ENCODE results near the gene BANF2. TPM values are rescaled to one million over a fixed set of nuclear protein-coding genes. Genes with fewer than 3 reads are reported as not detected.
"Not testable (repeated sequence)": the region's sequence is repeated elsewhere in the genome, so short reads cannot be mapped to it uniquely, and the experiment has no call there.

BANF2 gene
- total RNA-seq, 1 donor from 2014 or later, result not detected

GRCh38 chr20:17657079-17657825 lies 42.5 kb upstream of the BANF2 start:
- H3K4me1 Mint-ChIP-seq, result peaks cover 18% of the 10 kb centered on the region
- no peaks in the 10 kb centered on the region for H3K27me3 Mint-ChIP-seq
- H3K27ac Mint-ChIP-seq, result no peak overlapping the region
- ChIA-PET CTCF (interaction anchor here (1.2 kb wide), 1 partner anchor 282 kb away, joined by 3 read pairs; no protein-coding TSS in a partner anchor), POLR2A (interaction anchor here (0.7 kb wide), 1 partner anchor 14 kb away, joined by 5 read pairs; no protein-coding TSS in a partner anchor)
- no peak overlapping the region for H3K4me3 Mint-ChIP-seq
- peaks cover 6% of the 10 kb centered on the region for H3K9me3 Mint-ChIP-seq
- TF ChIP-seq, protein P1, sequence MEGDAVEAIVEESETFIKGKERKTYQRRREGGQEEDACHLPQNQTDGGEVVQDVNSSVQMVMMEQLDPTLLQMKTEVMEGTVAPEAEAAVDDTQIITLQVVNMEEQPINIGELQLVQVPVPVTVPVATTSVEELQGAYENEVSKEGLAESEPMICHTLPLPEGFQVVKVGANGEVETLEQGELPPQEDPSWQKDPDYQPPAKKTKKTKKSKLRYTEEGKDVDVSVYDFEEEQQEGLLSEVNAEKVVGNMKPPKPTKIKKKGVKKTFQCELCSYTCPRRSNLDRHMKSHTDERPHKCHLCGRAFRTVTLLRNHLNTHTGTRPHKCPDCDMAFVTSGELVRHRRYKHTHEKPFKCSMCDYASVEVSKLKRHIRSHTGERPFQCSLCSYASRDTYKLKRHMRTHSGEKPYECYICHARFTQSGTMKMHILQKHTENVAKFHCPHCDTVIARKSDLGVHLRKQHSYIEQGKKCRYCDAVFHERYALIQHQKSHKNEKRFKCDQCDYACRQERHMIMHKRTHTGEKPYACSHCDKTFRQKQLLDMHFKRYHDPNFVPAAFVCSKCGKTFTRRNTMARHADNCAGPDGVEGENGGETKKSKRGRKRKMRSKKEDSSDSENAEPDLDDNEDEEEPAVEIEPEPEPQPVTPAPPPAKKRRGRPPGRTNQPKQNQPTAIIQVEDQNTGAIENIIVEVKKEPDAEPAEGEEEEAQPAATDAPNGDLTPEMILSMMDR (IDR thresholded peaks at IDR 0.05), result no peak
- no peak for ATAC-seq (ENCODE audit: low read depth)
- peaks cover 20% of the 10 kb centered on the region for H3K36me3 Mint-ChIP-seq (ENCODE audit: low read depth)
- intact Hi-C loops (cut with micrococcal nuclease), result no loop called here
- no peak for DNase-seq

DNA sequence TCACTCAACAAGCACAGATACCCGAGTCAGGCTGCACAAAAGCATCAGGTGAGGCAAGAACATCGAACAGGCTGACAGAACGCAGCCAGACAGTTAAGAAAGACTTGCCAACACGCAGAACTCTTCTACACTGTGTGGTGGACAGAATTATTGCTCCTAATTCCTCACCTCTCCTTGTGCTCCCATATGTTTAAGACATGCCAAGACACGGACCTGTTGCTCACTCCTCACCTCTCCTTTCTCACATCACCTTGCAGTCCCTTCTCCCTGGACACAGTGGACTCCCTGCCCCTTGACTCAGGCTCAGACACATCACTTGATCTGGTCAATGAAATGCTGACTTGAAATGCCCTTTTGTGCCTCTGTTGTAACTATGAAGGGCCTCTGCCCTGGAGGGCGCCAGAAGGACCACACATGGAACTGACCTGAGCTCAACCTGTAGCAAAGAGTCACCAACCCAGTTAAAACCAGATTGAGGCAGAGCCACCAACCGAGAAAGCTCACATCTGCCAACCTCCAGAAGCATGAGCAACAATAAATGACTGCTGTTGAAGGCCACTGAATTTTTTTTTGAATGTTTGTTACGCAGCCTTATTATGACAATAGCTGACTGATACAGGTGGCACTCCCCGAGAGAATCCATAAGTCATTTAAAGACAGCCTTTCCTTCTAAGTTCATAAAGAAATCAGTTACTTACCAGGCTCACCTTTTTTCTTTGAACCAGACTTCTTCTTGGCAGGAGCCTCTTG lies 41.7 kb upstream of the BANF2 start:
- Mint-ChIP-seq H3K9me3 (peaks cover 6% of the 10 kb centered on the region), H3K4me3 (no peak overlapping the region), H3K27me3 (no peaks in the 10 kb centered on the region), H3K36me3 (ENCODE audit: low read depth) (peaks cover 20% of the 10 kb centered on the region), H3K27ac (no peak overlapping the region), H3K4me1 (peaks cover 22% of the 10 kb centered on the region)
- intact Hi-C loops (cut with micrococcal nuclease), result no loop called here
- no peak for ATAC-seq (ENCODE audit: low read depth)
- DNase-seq, result no peak
- TF ChIP-seq, protein P1 (IDR thresholded peaks at IDR 0.05), result no peak
- CTCF ChIA-PET, result no interaction called here
- POLR2A ChIA-PET, result no interaction called here

DNA sequence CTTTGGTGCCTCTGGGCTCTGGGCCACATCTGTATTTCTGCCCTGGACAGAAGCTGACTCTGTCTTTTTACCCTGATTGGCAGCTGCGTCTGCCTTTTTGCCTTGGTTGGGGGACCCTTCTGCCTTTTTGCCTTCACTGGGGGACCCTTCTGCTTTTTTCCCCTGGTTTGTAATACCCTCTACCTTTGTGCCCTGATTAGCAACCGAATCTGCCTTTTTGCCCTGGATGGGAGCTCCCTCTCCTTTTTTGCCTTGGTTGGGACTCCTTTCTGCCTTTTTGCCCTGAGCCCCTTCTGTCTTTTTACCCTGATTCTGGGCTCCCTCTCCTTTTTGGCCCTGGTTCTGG lies 41.1 kb upstream of the BANF2 start:
- Mint-ChIP-seq H3K4me3 (no peak overlapping the region), H3K27ac (no peak overlapping the region), H3K36me3 (ENCODE audit: low read depth) (peaks cover 20% of the 10 kb centered on the region), H3K9me3 (peaks cover 6% of the 10 kb centered on the region), H3K4me1 (peaks cover 22% of the 10 kb centered on the region), H3K27me3 (no peaks in the 10 kb centered on the region)
- POLR2A ChIA-PET, result no interaction called here
- intact Hi-C loops (cut with micrococcal nuclease), result no loop called here
- DNase-seq, result no peak
- CTCF ChIA-PET, result no interaction called here
- no peak for ATAC-seq (ENCODE audit: low read depth)
- TF ChIP-seq, protein P1 (IDR thresholded peaks at IDR 0.05), result no peak

- H3K4me3 Mint-ChIP-seq; intact Hi-C loops (cut with micrococcal nuclease); ATAC-seq (ENCODE audit: low read depth); H3K27me3 Mint-ChIP-seq; H3K9me3 Mint-ChIP-seq; DNase-seq; CTCF ChIA-PET; H3K27ac Mint-ChIP-seq; POLR2A ChIA-PET: not testable (repeated sequence)
- Mint-ChIP-seq H3K4me1 (peaks cover 26% of the 10 kb centered on the region), H3K36me3 (ENCODE audit: low read depth) (peaks cover 20% of the 10 kb centered on the region)
These were observed 40.4 kb upstream of the BANF2 start for GRCh38 chr20:17659344-17659743.

- intact Hi-C loops (cut with micrococcal nuclease), result no loop called here
- H3K4me1 Mint-ChIP-seq, result peaks cover 26% of the 10 kb centered on the region
- H3K27ac Mint-ChIP-seq, result no peak overlapping the region
- DNase-seq, result no peak
- POLR2A ChIA-PET, result no interaction called here
- H3K4me3 Mint-ChIP-seq, result no peak overlapping the region
- H3K9me3 Mint-ChIP-seq, result peaks cover 6% of the 10 kb centered on the region
- H3K27me3 Mint-ChIP-seq, result no peaks in the 10 kb centered on the region
- TF ChIP-seq, protein P1 (IDR thresholded peaks at IDR 0.05), result no peak
- CTCF ChIA-PET, result no interaction called here
- H3K36me3 Mint-ChIP-seq (ENCODE audit: low read depth), result peaks cover 20% of the 10 kb centered on the region
- no peak for ATAC-seq (ENCODE audit: low read depth)
These were observed 40.0 kb upstream of the BANF2 start for GRCh38 chr20:17659801-17660200.

All from activated B cell treated with CpG ODN at 0.5 μM for 24 hours (primary cell).